ENCODE results near the gene MOB3B. TPM values are rescaled to one million over a fixed set of nuclear protein-coding genes. Genes with fewer than 3 reads are reported as not detected.

Gene MOB3B
- polyA plus RNA-seq, 1 experiment, result 0.38 TPM

GRCh38 chr9:27462846-27463245 is 66.8 kb downstream of the MOB3B start:
- POLR2A ChIA-PET, result no interaction called here
- Histone ChIP-seq H3K9me3 (ENCODE audit: control insufficient read depth, insufficient read depth, low read length) (no peaks in the 10 kb centered on the region), H3K27me3 (ENCODE audit: control insufficient read depth, insufficient read depth, low read length) (no peaks in the 10 kb centered on the region), H3K4me3 (ENCODE audit: low read depth, low read length) (no peak overlapping the region), H3K27ac (ENCODE audit: low read depth, low read length) (no peak overlapping the region)
- TF ChIP-seq, protein P1, sequence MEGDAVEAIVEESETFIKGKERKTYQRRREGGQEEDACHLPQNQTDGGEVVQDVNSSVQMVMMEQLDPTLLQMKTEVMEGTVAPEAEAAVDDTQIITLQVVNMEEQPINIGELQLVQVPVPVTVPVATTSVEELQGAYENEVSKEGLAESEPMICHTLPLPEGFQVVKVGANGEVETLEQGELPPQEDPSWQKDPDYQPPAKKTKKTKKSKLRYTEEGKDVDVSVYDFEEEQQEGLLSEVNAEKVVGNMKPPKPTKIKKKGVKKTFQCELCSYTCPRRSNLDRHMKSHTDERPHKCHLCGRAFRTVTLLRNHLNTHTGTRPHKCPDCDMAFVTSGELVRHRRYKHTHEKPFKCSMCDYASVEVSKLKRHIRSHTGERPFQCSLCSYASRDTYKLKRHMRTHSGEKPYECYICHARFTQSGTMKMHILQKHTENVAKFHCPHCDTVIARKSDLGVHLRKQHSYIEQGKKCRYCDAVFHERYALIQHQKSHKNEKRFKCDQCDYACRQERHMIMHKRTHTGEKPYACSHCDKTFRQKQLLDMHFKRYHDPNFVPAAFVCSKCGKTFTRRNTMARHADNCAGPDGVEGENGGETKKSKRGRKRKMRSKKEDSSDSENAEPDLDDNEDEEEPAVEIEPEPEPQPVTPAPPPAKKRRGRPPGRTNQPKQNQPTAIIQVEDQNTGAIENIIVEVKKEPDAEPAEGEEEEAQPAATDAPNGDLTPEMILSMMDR (IDR thresholded peaks at IDR 0.05; ENCODE audit: low read depth, low read length), result no peak
- DNase-seq (ENCODE audit: low read depth, low spot score), result no peak
- CTCF ChIA-PET, result no interaction called here

- POLR2A ChIA-PET, result no interaction called here
- CTCF ChIA-PET, result no interaction called here
These were observed 67.2 kb downstream of the MOB3B start for GRCh38 chr9:27462434-27462833.

GRCh38 chr9:27460226-27461023 is 69.2 kb downstream of the MOB3B start:
- POLR2A ChIA-PET, result no interaction called here
- Histone ChIP-seq H3K9me3 (ENCODE audit: control insufficient read depth, insufficient read depth, low read length) (no peaks in the 10 kb centered on the region), H3K27me3 (ENCODE audit: control insufficient read depth, insufficient read depth, low read length) (no peaks in the 10 kb centered on the region), H3K4me3 (ENCODE audit: low read depth, low read length) (no peak overlapping the region), H3K27ac (ENCODE audit: low read depth, low read length) (no peak overlapping the region)
- no peak for DNase-seq (ENCODE audit: low read depth, low spot score)
- TF ChIP-seq, protein P1 (IDR thresholded peaks at IDR 0.05; ENCODE audit: low read depth, low read length), result no peak
- CTCF ChIA-PET, result no interaction called here

More at GRCh38 chr9:27462434-27462833, 67.2 kb downstream of the MOB3B start:
- Histone ChIP-seq H3K27me3 (ENCODE audit: control insufficient read depth, insufficient read depth, low read length) (no peaks in the 10 kb centered on the region), H3K27ac (ENCODE audit: low read depth, low read length) (no peak overlapping the region), H3K4me3 (ENCODE audit: low read depth, low read length) (no peak overlapping the region), H3K9me3 (ENCODE audit: control insufficient read depth, insufficient read depth, low read length) (no peaks in the 10 kb centered on the region)
- no peak for DNase-seq (ENCODE audit: low read depth, low spot score)
- TF ChIP-seq, protein P1 (IDR thresholded peaks at IDR 0.05; ENCODE audit: low read depth, low read length), result no peak

GRCh38 chr9:27457445-27457844 is 72.2 kb downstream of the MOB3B start:
- H3K27ac ChIP-seq (ENCODE audit: low read depth, low read length), result no peak overlapping the region
- no peaks in the 10 kb centered on the region for H3K9me3 ChIP-seq (ENCODE audit: control insufficient read depth, insufficient read depth, low read length)
- no peaks in the 10 kb centered on the region for H3K27me3 ChIP-seq (ENCODE audit: control insufficient read depth, insufficient read depth, low read length)
- ChIA-PET CTCF (no interaction called here), POLR2A (no interaction called here)
- no peak overlapping the region for H3K4me3 ChIP-seq (ENCODE audit: low read depth, low read length)
- DNase-seq (ENCODE audit: low read depth, low spot score), result no peak
- TF ChIP-seq, protein P1 (IDR thresholded peaks at IDR 0.05; ENCODE audit: low read depth, low read length), result no peak

- CTCF ChIA-PET, result no interaction called here
- no peaks in the 10 kb centered on the region for H3K9me3 ChIP-seq (ENCODE audit: control insufficient read depth, insufficient read depth, low read length)
These were observed 75.6 kb downstream of the MOB3B start for GRCh38 chr9:27453860-27454553.

More at GRCh38 chr9:27453860-27454553, 75.6 kb downstream of the MOB3B start:
- TF ChIP-seq, protein P1 (IDR thresholded peaks at IDR 0.05; ENCODE audit: low read depth, low read length), result no peak
- no peak overlapping the region for H3K27ac ChIP-seq (ENCODE audit: low read depth, low read length)
- no peak overlapping the region for H3K4me3 ChIP-seq (ENCODE audit: low read depth, low read length)
- no peak for DNase-seq (ENCODE audit: low read depth, low spot score)
- no peaks in the 10 kb centered on the region for H3K27me3 ChIP-seq (ENCODE audit: control insufficient read depth, insufficient read depth, low read length)
- POLR2A ChIA-PET, result no interaction called here
